Activated CD4-positive, alpha-beta T cell treated with anti-CD3 and anti-CD28 coated beads for 36 hours (primary cell): Measurements from ENCODE around the gene SLC45A2. TPM values are rescaled to one million over a fixed set of nuclear protein-coding genes. Genes with fewer than 3 reads are reported as not detected.

Experiments
- ATAC-seq: fragments of 200-7000 bp; cut with Tn5 transposase; one replicate; pipeline ENCODE4 v1.10.0; 2021; ENCODE audit warnings: mild to moderate bottlenecking, moderate library complexity
- CTCF ChIA-PET: fragments of 350-600 bp; sonication (Branson Sonifier 250); formaldehyde crosslinking; loops from one replicate; lab custom pipeline; 2021; ENCODE audit warnings: antibody characterized with exemption; lab: Charles Lee
- POLR2A ChIA-PET: fragments of 350-600 bp; sonication (Branson Sonifier 250); formaldehyde crosslinking; loops from one replicate; lab custom pipeline; 2021; ENCODE audit warnings: antibody characterized with exemption, inconsistent platforms; lab: Charles Lee
- DNase-seq: peaks from one replicate; pipeline ENCODE4 v3.0.0-alpha.2; 2020
- H3K27ac Mint-ChIP-seq: one replicate; pipeline ENCODE4 v1.8.0; 2021; ENCODE audit warnings: mixed read lengths
- H3K27me3 Mint-ChIP-seq: one replicate; pipeline ENCODE4 v1.8.0; 2021; ENCODE audit warnings: mixed read lengths
- H3K36me3 Mint-ChIP-seq: one replicate; pipeline ENCODE4 v1.8.0; 2021; ENCODE audit warnings: low read depth, mixed read lengths
- H3K4me1 Mint-ChIP-seq: one replicate; pipeline ENCODE4 v1.8.0; 2021; ENCODE audit warnings: mixed read lengths
- H3K4me3 Mint-ChIP-seq: one replicate; pipeline ENCODE4 v1.8.0; 2021; ENCODE audit warnings: mild to moderate bottlenecking, moderate library complexity, mixed read lengths
- H3K9me3 Mint-ChIP-seq: one replicate; pipeline ENCODE4 v1.8.0; 2021; ENCODE audit warnings: low read depth, mixed read lengths
- intact Hi-C, 2 experiments: fragments of 100-400 bp; cut with DNase I in 1 of 2; cut with micrococcal nuclease in 1 of 2; formaldehyde crosslinking; loops; one replicate each; pipeline versions ENCODE4 v1.14.2 to v1.15.1; 2022 to 2024; cut with DNase I, micrococcal nuclease
- total RNA-seq, 2 experiments: library from RNA; stranded (reverse); gene quantifications; one replicate each; pipeline ENCODE4 v1.2.3, GENCODE V29; 2021

Gene SLC45A2
- total RNA-seq, 2 experiments from 2014 or later = not detected

- ChIA-PET POLR2A (no interaction called here), CTCF (no interaction called here)
- no peak for ATAC-seq
- intact Hi-C loops = no loop called here
- no peaks in the 10 kb centered on the region for H3K27me3 Mint-ChIP-seq
- H3K36me3 Mint-ChIP-seq = peaks cover 20% of the 10 kb centered on the region
- DNase-seq = no peak
- H3K4me1 Mint-ChIP-seq = peaks cover 6% of the 10 kb centered on the region
- H3K9me3 Mint-ChIP-seq = no peaks in the 10 kb centered on the region
- no peak overlapping the region for H3K27ac Mint-ChIP-seq
- no peak overlapping the region for H3K4me3 Mint-ChIP-seq
Measured at GRCh38 chr5:33992864-33993263, 8.4 kb upstream of the SLC45A2 start.

- H3K4me3 Mint-ChIP-seq = no peak overlapping the region
- no peak overlapping the region for H3K27ac Mint-ChIP-seq
- H3K9me3 Mint-ChIP-seq = no peaks in the 10 kb centered on the region
- ATAC-seq = no peak
- no peaks in the 10 kb centered on the region for H3K4me1 Mint-ChIP-seq
- H3K36me3 Mint-ChIP-seq = peaks cover 19% of the 10 kb centered on the region
- no peak for DNase-seq
- ChIA-PET POLR2A (no interaction called here), CTCF (no interaction called here)
- H3K27me3 Mint-ChIP-seq = no peaks in the 10 kb centered on the region
- intact Hi-C loops = no loop called here
Measured at GRCh38 chr5:33985447-33985846, 954 bp upstream of the SLC45A2 start.

GRCh38 chr5:33984178-33984577 is 315 bp downstream of the SLC45A2 start:
- Mint-ChIP-seq H3K4me3 (no peak overlapping the region), H3K27me3 (no peaks in the 10 kb centered on the region), H3K36me3 (peaks cover 16% of the 10 kb centered on the region), H3K9me3 (no peaks in the 10 kb centered on the region), H3K27ac (no peak overlapping the region), H3K4me1 (no peaks in the 10 kb centered on the region)
- ChIA-PET CTCF (interaction anchor here (0.7 kb wide), 1 partner anchor 1356 kb away, joined by 4 read pairs; no protein-coding TSS in a partner anchor), POLR2A (no interaction called here)
- DNase-seq (no peak), ATAC-seq (no peak)
- intact Hi-C loops = no loop called here

GRCh38 chr5:33981408-33982162 is 2.9 kb downstream of the SLC45A2 start:
- POLR2A ChIA-PET = interaction anchor here (0.6 kb wide), 1 partner anchor 620 kb away, joined by 4 read pairs; no protein-coding TSS in a partner anchor
- Mint-ChIP-seq H3K9me3 (no peaks in the 10 kb centered on the region), H3K36me3 (no peaks in the 10 kb centered on the region), H3K4me1 (no peaks in the 10 kb centered on the region), H3K27ac (no peak overlapping the region), H3K4me3 (no peak overlapping the region), H3K27me3 (no peaks in the 10 kb centered on the region)
- DNase-seq (no peak), ATAC-seq (no peak)
- intact Hi-C loops = no loop called here
- CTCF ChIA-PET = interaction anchor here (0.7 to 0.9 kb wide), 2 partner anchors 19 to 44 kb away, joined by 3 to 4 read pairs; no protein-coding TSS in a partner anchor

GRCh38 chr5:33980030-33980429 is 4.5 kb downstream of the SLC45A2 start:
- no peaks in the 10 kb centered on the region for H3K36me3 Mint-ChIP-seq
- H3K27me3 Mint-ChIP-seq = no peaks in the 10 kb centered on the region
- CTCF ChIA-PET = interaction anchor here (0.7 to 1.3 kb wide), 3 partner anchors 10 to 40 kb away, joined by 3 to 5 read pairs (median 3); partner anchors contain the start of gene AMACR
- no peak for ATAC-seq
- H3K27ac Mint-ChIP-seq = no peak overlapping the region
- H3K9me3 Mint-ChIP-seq = no peaks in the 10 kb centered on the region
- H3K4me1 Mint-ChIP-seq = no peaks in the 10 kb centered on the region
- intact Hi-C loops = no loop called here
- no peak overlapping the region for H3K4me3 Mint-ChIP-seq
- DNase-seq = no peak
- POLR2A ChIA-PET = interaction anchor here (0.6 kb wide), 1 partner anchor 72 kb away, joined by 3 read pairs; no protein-coding TSS in a partner anchor

- Mint-ChIP-seq H3K27ac (no peak overlapping the region), H3K4me3 (no peak overlapping the region), H3K36me3 (no peaks in the 10 kb centered on the region), H3K9me3 (no peaks in the 10 kb centered on the region), H3K4me1 (peaks cover 3% of the 10 kb centered on the region), H3K27me3 (no peaks in the 10 kb centered on the region)
- no peak for DNase-seq
- CTCF ChIA-PET = interaction anchor here (0.6 kb wide), 1 partner anchor 9 kb away, joined by 4 read pairs; no protein-coding TSS in a partner anchor
- no peak for ATAC-seq
- intact Hi-C loops = loop anchor here in 1 of 2 experiments (10.0 kb wide), 1 partner anchor 544 kb away; no protein-coding TSS in a partner anchor
- POLR2A ChIA-PET = no interaction called here
Measured at GRCh38 chr5:33978306-33978705, 6.2 kb downstream of the SLC45A2 start.

- intact Hi-C loops = loop anchor here in 1 of 2 experiments (10.0 kb wide), 1 partner anchor 542 kb away; no protein-coding TSS in a partner anchor
Measured at GRCh38 chr5:33976307-33976706, 8.2 kb downstream of the SLC45A2 start.

GRCh38 chr5:33975852-33976251 is 8.6 kb downstream of the SLC45A2 start:
- ATAC-seq (no peak), DNase-seq (no peak)
- Mint-ChIP-seq H3K4me1 (peaks cover 9% of the 10 kb centered on the region), H3K9me3 (no peaks in the 10 kb centered on the region), H3K27me3 (no peaks in the 10 kb centered on the region), H3K27ac (no peak overlapping the region), H3K36me3 (no peaks in the 10 kb centered on the region), H3K4me3 (no peak overlapping the region)
- intact Hi-C loops = loop anchor here in 1 of 2 experiments (10.0 kb wide), 1 partner anchor 541 kb away; no protein-coding TSS in a partner anchor
- ChIA-PET POLR2A (no interaction called here), CTCF (no interaction called here)

More at GRCh38 chr5:33976307-33976706, 8.2 kb downstream of the SLC45A2 start:
- ChIA-PET POLR2A (no interaction called here), CTCF (interaction anchor here (0.8 kb wide), 1 partner anchor 389 kb away, joined by 3 read pairs; no protein-coding TSS in a partner anchor)
- H3K9me3 Mint-ChIP-seq = no peaks in the 10 kb centered on the region
- no peak overlapping the region for H3K4me3 Mint-ChIP-seq
- H3K27ac Mint-ChIP-seq = no peak overlapping the region
- H3K4me1 Mint-ChIP-seq = peaks cover 9% of the 10 kb centered on the region
- H3K27me3 Mint-ChIP-seq = no peaks in the 10 kb centered on the region
- DNase-seq = no peak
- ATAC-seq = no peak
- H3K36me3 Mint-ChIP-seq = no peaks in the 10 kb centered on the region

- intact Hi-C loops = loop anchor here (2.0 to 10.0 kb wide), 2 partner anchors 532 to 538 kb away; partner anchors contain the start of gene TARS1 (in 1 of the 2)
- Mint-ChIP-seq H3K27ac (no peak overlapping the region), H3K9me3 (no peaks in the 10 kb centered on the region), H3K36me3 (no peaks in the 10 kb centered on the region), H3K4me3 (no peak overlapping the region), H3K4me1 (peaks cover 9% of the 10 kb centered on the region), H3K27me3 (no peaks in the 10 kb centered on the region)
- POLR2A ChIA-PET = no interaction called here
- no peak for DNase-seq
- ATAC-seq = peak; percentile 86
- CTCF ChIA-PET = no interaction called here
Measured at GRCh38 chr5:33973271-33973670, 11.2 kb downstream of the SLC45A2 start.

- no peaks in the 10 kb centered on the region for H3K9me3 Mint-ChIP-seq
- H3K27me3 Mint-ChIP-seq = no peaks in the 10 kb centered on the region
- H3K36me3 Mint-ChIP-seq = no peaks in the 10 kb centered on the region
- peaks cover 13% of the 10 kb centered on the region for H3K4me1 Mint-ChIP-seq
- ATAC-seq = peak; percentile 60
- H3K4me3 Mint-ChIP-seq = no peak overlapping the region
- ChIA-PET CTCF (interaction anchor here (0.6 to 2.7 kb wide), 17 partner anchors 9 to 1561 kb away, joined by 3 to 11 read pairs (median 4); partner anchors contain the start of gene RXFP3), POLR2A (no interaction called here)
- peak; percentile 16 for DNase-seq
- H3K27ac Mint-ChIP-seq = no peak overlapping the region
- intact Hi-C loops = loop anchor here (1.0 to 10.0 kb wide), 2 partner anchors 534 to 535 kb away; no protein-coding TSS in a partner anchor
Measured at GRCh38 chr5:33969572-33970452, 14.7 kb downstream of the SLC45A2 start.
